Stimulated activated CD4-positive, alpha-beta T cell treated with anti-CD3 and anti-CD28 coated beads, Interleukin-12 subunit alpha, Interleukin-12 subunit beta, amount 100 ng/mL, for 4 hours (primary cell): Measurements from ENCODE around the gene PTPRJ.

Experiments
- DNase-seq: peaks from one replicate; pipeline ENCODE4 v3.0.0-alpha.2; 2020

Gene PTPRJ

DNA sequence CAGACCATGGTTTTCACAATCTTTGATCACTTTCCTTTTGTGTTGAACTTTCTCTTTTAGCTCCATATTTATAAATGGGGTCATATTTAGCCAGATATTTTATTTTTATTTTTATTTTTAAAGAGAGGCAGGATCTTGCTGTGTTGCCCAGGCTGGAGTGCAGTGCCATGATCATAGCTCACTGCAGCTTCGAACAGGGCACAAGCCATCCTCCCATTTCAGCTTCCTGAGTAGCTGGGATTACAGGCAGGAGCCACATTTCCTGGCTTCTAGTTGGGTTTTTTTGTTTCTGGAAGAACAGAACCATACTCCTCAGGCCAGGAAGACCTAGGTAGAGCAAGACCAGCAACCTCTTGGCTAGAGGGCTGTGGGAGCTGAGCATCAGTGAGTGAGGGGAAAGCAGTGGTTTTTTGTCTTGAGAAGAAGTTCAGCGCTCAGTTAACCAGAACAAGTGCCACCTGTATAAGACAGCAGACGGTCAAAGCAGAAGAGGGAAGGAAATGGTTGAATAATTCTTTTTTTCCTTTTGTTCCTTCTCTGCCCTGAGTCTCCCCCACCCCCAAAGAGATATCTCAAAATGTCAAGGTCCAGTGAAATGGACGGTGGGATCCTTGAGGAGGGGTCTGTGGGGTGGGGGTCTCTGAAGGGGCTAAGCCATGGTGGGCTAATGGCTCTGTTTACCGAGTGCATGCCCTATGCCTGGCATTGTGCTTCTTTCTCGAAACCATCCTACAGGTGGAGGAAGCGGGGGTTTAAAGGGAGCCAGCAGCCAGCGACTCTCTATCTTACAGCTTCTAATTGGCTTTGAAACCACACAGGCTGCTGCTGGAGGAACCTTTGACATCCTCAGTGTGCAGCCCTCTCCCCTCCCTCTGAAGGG lies 63.0 kb downstream of the PTPRJ start:
- DNase-seq, result no peak

DNA sequence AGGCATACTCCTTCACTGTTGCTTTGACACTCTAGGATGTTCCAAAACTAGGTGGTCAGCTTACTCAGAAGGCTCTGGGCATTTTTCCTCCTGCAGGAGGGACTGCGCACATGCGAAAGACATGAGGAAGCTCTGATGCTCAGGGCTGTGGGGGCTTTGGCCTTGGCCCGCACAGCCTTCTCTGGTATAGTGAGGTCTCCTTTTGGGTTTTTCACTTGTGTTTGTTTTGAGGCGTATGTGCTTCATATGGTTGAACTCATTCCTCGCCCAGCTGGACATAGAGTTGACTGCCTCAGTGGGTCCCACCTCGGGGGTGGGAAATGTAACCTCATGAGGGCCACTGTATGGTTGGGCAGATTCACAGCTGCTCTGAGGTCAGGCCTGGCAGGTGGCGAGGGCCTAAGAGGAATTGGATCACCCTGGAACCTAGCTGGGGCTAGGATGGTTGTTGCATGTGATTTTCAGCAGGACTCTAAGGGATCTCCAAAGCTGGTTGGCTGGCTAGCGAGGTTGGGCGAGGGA lies 63.7 kb downstream of the PTPRJ start:
- DNase-seq, result no peak

DNA sequence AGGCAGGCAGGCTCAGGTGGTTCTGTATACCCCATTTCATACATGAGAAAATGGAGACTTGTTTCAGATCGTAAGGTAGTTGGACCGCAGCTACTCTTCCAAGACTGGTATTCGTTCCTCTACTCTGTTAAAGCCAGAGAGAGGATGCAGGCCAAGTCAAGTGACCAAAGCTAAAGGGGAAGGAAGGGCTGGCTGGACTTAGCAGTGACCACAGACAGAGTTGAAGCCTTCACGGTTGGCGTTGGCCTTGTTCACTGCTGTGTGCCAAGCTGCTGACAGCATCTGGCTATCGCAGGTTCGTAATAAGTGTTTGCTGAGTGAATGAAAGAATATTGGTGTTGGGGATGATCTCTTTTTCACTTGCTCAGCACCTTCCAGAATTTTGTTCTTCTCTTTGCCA lies 64.2 kb downstream of the PTPRJ start:
- no peak for DNase-seq

DNA sequence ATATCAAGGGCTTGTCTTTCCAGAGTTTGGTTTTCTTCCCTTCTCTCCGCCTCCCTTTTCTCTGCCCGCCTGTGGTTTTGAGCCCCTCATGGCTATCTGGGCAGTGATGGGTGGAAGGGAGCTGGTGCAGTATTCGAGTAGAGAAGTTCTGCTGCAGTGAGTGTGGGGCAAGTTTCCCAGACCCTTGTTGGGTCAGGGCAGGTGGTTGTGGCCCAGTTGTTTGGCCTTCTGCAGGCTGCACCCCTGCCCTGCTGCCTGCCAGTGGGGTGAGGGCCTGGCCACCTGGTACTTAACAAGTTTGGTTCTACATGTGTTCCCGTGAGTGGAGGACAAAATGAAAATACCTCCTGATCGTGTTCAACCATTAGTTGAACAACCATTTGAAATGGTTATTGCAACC lies 65.2 kb downstream of the PTPRJ start:
- DNase-seq, result no peak

DNA sequence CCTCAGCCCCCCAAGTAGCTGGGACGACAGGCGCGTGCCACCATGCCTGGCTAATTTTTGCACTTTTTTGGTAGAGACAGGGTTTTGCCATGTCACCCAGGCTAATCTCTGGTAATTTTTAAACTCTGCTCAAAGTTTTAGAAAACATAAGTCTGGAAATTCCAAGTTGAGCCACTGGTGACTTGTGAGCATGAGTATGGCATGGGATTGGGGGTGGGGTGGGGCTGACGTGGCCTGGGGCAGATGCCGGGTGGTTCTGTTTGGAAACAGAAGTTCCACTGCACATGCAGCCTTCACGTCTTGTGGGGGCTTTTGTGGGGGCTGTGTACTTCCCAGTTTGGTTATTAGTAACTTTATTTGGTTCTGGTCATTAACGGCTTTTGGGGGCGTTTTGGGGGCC lies 67.3 kb downstream of the PTPRJ start:
- DNase-seq, result no peak

DNA sequence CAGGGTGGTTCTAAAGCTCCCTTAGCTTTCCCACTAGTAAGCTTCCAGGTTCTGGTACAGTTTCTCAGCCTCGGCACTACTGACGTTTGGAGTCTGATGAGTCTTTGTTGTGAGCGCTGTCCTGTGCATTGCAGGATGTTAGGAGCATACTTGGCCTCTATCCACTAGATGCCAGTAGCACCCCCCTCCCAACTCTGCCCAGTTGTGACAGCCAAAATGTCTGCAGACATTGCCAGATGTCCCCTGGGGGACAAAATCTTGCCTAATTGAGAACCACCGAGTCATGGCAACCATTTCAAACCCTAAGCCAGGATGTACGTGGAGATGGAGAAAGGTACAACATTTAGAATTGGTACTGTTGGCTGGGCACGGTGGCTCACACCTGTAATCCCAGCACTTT lies 68.7 kb downstream of the PTPRJ start:
- no peak for DNase-seq

DNA sequence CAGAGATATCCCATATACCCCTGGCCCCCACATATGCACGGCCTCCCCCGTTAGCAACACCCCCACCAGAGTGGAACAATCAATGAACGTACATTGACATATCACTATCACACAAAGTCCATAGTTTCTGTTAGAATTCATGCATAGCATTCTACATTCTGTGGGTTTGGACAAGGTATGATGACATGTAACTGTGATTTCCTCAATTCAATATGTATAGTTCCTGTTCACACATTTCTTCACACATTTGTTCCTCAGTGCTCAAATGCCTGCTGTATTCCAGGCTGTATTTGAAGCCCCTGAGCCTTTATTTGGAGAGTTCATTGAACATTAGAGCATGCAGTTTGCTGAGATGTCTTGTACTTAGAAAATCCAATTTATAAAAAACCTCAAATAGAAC lies 69.9 kb downstream of the PTPRJ start:
- no peak for DNase-seq

DNA sequence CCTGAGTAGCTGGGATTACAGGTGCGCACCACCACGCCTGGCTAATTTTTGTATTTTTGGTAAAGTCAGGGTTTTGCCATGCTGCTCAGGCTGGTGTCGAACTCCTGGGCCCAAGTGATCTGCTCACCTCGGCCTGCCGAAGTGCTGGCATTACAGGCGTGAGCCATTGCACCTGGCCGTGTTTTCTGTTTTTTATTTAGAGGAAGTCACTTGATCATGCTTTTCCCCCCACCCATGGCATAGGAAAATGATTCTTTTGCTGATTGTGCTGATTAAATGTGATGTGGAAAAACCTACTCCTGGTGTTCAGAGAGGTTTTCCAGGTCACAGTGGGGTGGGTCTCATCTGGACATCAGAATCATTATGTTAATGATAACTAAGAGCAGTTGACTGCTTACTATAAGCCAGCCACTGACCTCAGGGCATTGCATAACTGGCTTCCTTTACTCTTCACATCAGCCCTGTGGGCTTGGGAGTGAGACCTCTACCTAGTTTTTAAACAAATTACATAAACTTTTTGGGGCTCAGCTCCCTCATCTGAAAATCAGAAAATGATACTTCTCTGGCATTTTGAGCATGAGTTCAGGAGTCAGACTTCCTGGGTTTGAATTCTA lies 71.0 kb downstream of the PTPRJ start:
- no peak for DNase-seq

DNA sequence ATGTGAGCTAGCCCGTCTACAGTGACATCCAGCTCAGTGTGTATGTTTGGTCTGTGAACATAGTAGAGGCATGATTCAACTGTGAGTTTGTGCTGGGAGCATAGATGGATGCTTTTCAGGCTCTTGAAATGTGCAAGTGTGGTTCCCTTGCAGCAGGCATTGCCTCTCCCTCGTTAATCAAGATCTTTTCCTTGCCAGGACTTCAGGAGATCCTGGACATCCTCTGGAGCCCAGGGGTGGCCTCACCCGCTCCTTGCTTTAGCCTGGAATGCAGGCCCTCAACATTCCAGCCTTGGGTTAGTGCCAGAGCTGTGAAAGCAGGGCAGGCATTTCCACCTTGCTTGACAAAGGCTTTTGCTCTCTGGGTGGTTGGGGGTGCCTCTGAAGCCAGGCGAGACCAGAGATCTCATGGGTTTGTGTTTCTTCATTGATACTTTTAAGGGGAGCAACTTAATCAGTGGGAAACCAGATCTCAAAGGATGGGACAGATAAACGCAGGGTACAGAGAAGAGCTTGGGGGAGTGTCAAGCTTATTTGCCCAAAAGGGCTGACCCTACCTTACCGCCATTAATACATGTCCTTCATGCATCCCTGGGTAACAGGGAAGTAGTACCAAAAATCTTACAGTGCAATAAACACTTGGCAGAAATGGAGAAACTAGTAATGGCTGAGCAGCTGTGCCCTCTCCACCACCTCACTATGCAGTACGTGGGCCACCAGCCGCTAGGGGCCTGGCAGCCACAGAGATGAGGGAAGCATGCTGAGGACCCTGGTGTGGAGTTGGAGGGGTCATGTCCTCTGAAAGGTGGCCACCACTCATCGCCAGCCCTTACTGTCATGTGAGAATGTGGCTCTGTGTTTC lies 72.1 kb downstream of the PTPRJ start:
- no peak for DNase-seq

DNA sequence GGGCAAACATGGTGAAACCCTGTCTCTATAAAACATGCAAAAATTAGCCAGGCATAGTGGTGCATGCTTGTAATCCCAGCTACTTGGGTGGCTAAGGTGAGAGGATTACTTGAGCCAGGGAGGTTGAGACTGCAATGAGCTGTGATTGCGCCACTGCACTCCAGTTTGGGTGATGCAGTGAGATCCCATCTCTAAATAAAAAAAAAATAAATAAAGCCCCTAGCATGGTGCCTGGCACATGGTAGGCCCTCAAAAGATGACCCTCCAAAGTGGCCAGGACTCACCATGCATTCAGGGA lies 74.6 kb downstream of the PTPRJ start:
- no peak for DNase-seq

DNA sequence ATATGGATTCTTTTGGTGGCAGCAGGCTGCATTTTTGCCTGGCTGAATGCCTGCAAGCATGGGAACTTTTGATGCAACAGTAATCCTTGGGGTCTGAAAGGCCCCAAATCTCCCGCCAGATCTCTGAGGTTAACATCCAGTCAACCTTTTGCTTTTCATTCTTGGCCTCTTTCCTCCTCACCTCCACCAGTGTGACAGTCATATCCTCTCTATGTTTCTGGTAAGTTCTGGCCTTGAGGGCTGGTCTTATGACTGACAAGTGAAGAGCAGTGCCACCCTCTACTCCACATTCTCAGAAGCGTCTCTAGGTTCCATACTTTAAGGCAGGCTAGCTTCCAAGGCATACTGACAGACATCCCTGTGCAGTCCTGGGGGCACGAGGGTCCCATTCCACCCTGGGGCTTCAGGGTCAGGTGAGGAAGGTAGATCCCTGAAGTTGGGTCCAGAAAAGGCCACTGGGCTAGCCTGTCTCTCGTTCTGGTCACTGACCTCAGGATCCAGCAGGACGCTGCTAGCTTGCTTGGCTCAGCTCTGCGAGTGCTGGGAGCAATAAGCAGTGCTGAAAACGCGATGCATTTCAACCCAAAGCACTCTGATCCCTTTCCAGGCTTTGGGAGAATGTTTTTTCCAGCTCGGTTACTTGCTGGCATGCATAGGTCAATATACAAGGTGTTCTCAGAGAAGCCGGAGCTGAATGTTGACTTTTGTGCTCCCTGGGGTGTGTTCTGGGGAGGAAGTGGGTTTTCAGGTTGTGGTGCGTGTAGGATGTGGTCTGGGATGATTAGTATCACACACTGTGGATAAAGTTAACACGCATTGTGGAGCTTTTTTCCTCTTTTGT lies 75.2 kb downstream of the PTPRJ start:
- DNase-seq, result peak; percentile 15

DNA sequence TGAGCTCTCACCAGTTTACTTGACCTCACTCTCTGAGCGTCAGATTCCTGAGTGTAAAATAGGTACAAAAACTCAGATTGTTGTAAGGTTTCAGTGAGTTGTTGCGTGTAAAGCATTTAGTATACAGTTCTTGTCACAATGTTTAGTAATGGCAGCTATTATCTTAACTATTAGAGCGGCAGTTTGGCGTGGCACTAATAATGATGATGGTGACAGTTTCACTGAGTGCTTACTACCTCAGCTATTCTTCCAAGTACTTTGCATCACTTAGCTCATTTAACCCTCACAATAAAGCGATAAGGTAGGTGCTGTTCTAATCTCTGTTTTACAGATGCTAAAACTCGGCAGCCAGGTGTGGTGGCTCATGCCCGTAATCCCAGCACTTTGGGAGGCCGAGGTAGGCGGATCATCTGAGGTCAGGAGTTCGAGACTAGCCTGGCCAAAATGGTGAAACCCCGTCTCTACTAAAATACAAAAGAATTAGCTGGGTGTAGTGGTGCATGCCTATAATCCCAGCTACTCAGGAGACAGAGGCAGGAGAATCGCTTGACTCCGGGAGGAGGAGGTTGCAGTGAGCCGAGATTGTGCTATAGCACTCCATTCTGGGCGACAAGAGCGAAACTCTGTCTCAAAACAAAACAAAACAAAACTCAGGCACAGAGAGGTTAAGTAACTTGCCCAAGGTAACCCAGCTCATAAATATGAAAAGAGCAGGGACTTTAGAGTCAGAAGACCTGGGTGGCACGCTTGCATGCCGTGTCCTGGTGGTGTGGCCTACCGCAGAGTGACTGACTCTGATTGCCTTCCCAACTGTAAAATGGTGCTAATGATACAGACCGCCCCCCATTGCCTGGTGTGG lies 76.2 kb downstream of the PTPRJ start:
- DNase-seq, result no peak

DNA sequence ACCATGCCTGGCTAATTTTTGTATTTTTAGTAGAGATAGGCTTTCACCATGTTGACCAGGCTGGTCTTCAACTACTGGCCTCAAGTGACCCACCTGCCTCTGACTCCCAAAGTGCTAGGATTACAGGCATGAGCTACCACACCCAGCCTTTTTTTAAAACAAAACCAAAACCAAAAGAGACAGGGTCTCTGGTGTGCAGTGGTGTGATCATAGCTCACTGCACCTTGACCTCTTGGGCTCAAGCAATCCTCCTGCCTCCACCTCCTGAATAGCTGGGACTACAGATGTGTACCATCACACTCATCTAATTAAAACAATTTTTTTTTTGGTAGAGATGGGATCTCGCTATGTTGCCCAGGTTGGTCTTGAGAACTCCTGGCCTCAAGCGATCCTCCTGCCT lies 77.7 kb downstream of the PTPRJ start:
- no peak for DNase-seq

DNA sequence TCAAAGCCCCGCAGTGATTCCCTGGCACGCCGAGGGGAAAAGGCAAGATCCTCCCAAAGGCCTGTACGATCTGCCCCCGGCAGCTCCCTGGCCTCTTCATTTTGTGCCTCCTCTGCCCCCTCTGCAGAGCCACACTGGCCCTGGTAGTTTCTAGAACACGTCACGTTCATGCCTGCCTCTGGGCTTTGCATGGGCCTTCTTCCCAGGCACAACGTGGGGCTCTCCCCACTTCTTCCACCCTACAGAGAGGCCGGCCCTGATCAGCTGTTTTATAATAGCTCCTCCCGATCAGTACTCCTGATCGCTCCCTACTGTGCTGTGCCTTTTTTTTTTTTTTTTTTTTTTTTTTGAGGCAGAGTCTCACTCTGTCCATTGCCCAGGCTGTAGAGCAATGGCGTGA lies 78.4 kb downstream of the PTPRJ start:
- no peak for DNase-seq

DNA sequence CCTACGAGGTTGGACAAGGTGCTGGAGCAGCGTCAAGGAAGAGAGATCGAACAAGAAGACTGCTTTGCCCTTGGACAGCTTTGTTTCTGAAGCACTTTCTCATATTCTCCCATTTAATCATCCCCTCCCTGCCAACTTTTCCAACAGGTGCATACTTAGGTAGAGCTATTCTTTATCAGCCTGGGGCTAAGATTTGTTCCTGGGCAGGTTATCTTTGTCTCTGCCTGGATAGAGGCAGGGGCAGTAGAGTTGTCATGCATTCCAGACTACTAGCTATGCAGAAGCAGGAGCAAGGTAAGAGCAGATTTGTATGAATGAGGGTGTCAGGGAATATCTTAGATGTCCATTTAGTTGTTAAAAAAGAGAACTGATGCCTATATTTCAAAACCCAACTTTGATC lies 82.3 kb downstream of the PTPRJ start:
- DNase-seq, result no peak

DNA sequence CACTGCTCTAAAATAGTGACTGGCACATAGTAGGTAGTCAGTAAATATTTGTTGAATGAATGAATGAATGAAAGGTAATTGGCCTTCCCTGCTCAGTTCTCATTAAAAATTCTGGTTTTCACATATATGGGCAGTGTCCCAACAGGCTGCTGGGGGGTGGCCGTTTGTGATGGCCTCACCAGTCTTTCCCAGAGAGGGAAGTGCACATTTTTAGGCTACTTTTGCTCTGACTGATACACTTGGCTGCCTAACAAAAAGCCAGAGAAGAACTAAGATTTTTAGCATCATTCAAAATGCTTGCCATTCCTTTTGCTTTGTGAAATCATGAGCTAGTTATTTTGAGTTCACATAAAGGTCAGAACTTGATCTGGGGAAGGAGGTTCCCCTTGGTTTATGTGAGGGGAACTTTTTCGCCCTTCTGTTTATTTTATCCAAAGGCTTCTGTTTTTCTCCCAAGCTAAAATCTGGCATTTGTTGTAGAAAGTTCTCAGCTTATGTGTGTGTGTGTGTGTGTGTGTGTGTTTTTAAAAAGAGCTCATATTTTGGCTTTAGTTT lies 83.1 kb downstream of the PTPRJ start:
- no peak for DNase-seq

DNA sequence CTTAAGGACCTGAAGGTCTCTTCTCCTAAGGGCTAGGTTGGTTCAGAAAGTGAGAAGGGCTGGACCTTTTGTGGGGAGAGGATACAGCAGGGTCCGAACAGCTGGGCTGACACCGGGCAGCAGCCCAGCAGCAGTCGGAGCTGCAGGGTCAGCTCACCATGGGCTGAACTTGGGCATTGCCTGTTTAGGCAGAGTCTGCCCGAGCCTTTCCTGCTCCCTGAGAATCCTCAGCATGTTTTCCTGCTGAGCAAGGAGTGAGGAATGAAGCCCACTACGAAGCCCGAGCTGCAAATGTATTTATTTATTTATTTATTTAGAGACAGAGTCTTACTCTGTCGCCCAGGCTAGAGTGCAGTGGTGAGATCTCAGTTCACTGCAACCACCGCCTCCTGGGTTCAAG lies 83.9 kb downstream of the PTPRJ start:
- no peak for DNase-seq

DNA sequence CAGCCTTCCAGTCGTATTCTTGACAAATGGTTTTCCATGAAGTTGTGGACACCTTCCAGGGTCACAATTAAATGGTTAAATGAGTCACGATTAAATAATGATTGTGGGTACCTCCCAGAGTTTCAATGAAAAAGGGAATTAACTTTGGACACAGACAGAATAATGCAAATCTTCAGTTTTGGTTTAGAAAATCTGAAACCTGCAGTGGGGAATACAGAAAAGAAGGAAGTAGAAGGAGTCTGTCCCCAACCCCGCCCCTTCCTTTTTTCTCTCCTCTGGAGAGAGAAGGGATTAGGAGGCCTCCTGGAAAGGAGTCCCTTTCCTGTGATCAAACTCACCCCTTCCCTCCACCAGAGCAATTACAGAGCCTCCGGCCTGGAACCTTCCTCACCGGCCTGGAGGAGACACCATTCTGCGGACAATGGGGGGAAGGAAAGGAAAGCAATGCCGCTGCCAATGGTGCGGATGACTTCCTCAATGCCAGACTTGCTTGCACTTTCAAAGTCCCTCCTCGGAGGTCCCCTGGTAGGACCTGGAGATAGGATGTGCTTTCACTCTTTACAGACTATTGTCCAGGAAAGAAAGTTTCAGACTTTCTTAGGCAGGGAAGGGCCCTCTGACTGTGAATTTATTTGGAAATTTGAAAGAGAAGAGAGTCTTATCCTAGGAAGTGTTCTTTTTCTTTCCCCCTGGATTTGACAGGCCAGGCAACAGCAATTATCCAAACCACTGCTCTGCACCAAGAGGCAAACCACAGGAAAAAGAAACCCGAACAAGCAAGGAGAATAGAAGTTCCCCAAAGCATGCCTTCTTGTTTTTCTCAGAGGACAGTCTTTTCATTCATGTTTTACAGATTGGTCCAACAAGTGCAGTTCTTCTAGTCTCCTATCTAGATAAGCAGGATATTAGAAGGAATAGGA lies 86.8 kb downstream of the PTPRJ start:
- no peak for DNase-seq

DNA sequence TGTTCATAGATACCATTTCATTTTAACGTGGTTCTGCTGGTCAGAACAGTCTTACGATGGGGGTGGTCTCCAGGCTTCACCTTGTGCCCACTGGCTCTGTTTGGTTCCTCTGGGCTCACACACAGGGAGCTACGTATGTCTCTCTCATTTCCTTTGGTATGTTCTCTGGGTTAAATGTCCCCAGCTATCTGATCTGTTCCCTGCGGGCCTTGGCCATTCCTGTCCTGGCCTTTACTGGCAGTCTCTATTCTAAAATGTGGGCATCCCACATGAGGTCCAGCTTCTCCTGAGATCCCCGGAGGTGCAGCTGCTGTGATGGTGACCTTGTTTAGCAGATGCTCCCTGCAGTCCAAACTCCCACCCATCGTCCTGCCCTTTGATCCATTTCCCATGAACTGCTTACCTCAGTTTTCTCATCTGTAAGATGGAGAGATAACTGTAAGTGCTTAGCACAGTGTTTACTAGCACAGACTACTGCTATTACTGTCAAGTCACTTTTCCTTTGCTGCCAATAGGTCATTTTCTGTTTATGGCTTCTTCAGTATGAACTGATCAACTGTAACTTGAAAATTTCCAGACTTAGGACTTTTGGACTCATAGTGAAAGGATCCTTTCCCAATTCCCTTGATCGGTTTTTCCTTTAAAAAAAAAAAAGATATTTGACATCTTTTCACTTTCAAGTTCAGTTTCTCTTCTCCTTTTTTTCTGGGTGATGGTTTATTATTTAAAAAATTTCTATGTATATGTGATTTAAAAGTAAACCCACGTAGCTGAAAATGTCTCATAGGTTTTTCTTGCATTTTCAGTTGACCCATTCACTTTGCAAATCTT lies 92.9 kb downstream of the PTPRJ start:
- DNase-seq, result no peak
